Kidney tubule cell (primary cell): ENCODE data around the gene A4GALT.
A peak's percentile ranks its signal among the peaks of the same experiment; 100 is the strongest.

ENCODE experiments used
- DNase-seq: peaks from one replicate; pipeline ENCODE4 v3.0.0-alpha.2; 2018; ENCODE audit warnings: low spot score

Gene A4GALT

GRCh38 chr22:42648368-42649245, 72.1 kb downstream of the A4GALT start:
- peak; percentile 38 for DNase-seq

GRCh38 chr22:42648017-42648367, 72.7 kb downstream of the A4GALT start:
- no peak for DNase-seq

DNA sequence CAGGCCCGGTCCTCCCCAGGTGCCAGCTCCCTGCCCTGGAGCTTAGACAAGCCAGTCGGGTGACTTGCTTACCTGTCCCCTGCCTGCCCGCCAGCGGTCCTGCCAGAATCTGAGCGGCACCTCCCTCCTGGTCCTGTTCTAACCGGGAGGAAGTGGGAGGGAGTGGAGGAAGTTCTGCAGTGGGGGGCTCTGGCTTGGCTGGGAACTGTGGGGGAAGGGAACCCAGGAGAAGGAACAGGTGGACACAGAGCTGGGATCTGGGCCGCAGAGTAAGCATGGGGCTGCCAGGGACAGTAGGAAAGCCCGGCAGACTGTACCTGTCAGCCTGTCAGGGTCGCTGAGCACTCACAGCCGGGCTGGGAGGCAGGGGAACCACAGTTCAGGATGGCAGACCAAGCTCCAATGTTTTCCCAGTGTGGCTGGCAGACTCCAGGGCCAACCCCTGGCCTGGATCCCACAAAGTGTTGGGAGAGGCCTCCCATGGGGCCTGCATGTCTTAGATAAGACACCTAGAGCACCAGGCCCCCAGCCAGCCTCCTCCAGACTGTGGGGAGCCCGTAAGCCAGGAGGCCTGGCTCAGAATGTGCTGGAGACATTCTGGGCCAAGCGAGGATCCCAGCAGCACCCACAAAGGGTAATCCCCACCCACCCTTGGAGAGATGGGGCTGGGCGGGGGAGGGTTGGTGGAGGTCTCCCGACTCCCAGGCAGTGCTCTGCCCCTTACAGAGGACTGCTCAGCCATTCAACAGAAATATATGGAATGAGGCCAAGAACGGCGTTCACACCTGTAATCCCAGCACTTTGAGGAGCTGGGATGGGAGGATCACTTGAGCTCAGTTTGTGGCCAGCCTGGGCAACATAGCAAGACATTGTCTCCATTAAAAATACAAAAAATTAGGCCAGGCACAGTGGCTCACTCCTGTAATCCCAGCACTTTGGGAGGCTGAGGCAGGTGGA, 73.8 kb downstream of the A4GALT start:
- DNase-seq = no peak

- no peak for DNase-seq
Measured at GRCh38 chr22:42645938-42646568, 74.6 kb downstream of the A4GALT start.

DNA sequence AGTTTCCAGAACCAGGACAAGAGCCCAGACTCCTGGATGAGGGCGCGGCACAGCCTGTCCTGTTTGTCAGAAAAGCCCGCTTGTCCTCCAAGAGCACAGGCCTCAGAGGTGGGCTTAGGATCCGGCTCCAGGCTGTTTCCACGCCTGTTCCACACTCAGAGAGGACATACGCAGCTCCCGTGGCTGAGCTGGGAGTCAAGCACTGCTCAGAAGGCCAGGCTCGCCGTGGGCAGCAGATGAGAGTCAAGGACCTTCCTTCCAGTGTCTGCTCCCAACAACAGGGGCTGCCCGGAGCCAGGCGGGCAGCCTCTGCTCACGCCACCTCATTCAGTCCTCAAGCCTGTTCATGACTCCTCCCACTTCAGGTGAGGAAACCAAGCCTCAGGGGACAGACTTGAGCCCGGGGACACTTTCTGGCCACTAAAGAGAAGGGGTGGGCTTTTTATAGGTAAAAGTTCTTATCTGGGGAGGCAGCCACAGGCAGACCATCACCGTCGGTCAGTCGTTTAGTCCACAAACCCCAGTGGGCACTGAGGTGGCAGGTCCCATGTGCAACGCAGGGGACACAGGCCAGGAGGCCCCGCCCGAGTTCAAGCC, 75.2 kb downstream of the A4GALT start:
- DNase-seq = no peak

DNA sequence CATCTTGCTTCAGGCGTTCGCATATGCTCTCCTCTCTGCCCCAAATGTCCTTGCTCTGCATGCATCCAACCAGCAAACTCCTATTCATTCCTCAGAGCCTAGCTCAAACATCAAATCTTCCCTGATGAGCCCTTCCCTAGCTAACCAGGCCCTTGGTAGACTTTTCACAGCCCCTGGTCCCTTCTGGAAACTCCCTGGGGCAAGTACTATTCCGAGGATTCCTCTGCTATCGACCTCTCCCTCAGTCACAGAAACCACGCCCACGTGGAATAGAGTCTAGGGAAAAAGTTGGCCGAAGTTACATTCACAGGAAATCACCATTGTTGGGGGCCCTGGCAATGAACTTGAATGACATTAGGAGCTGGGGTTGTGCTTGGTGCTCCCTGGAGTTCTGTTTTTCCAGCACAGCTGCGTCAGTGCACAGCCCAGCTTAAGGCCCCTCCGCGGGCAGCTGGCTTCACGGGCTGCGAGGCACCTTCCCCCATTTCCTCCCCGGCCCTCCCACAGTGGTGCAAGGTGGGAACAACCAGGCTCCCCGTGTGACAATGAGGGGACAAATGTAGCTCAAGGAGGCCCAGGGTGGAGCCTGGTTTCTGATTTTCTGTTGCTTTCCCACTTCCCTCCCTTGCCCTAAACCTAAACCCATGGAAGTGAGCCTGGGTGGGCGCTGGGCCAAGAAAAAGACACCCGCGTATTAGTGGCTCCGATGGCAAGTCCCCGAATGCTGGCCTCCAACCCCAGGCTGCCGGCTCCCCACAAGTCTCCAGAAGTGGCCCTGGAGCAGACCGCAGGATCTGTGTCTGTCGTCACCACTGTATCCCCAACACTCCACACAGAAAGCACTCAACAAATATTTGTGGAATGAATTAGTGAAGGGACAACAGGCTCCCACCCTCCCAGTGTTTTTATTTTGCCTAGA, 76.0 kb downstream of the A4GALT start:
- DNase-seq = no peak

- DNase-seq = no peak
Measured at GRCh38 chr22:42643634-42644421, 76.8 kb downstream of the A4GALT start.

DNA sequence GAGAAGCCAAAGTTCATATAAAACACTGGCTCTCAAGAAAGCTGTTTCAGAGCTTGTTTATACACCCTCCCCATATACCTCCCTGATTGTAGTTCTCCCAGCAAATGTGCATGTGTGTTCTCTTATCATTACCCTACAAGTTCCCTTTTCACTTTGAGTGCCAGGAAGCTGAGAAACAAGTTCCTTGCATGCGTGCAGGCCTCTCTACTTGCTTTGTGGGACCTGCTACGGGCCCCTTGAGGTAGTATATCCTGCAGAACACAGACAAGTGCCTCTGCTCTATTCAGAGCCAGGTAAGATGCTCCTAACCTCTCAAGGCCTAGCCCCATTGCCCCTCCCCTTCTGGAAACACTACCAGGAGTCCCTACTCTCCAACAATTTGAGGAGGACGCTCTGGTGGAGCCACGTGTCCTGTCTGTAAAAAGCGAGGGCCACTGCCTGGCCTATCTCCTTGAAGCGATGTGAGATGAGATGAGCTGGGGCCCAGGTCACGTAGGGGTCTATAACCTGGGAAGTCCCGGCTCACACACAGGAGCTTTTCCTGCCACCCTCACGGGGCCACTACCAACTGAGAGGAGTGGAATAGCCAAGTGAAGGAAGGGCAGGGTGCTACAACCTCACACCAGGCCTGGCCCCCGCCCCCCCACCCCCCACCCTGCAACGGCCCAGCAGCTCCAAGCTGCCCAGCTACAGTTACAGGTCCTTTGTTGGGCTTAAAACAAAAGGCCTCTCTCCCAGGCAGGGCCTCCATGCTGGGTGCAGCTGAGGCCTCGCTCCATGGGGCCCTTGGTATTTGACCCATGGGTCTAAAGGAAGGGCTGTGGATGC, 77.7 kb downstream of the A4GALT start:
- no peak for DNase-seq
